GM23338 (cell line): Measurements from ENCODE around the gene MAFF. TPM values are rescaled to one million over a fixed set of nuclear protein-coding genes. Genes with fewer than 3 reads are reported as not detected.

Source experiments
- ATAC-seq: fragments of 200-7000 bp; cut with Tn5 transposase; 3 replicates; pipeline ENCODE4 v1.9.1; 2020
- DNase-seq: peaks from one replicate; pipeline ENCODE4 v3.0.0-alpha.2; 2015; ENCODE audit warnings: low spot score
- H2AFZ ChIP-seq: fragments of 200-600 bp; sonication (generic); 2 replicates; pipeline ENCODE4 v1.8.0; 2016; ENCODE audit warnings: antibody characterized with exemption, mild to moderate bottlenecking, moderate library complexity
- H3F3A ChIP-seq: fragments of 200-600 bp; sonication (generic); replicated peaks from 2 replicates; pipeline ENCODE4 v1.8.0; 2017; ENCODE audit warnings: antibody characterized with exemption, mixed run types, low read depth
- H3K27ac ChIP-seq: fragments of 200-600 bp; sonication (generic); 2 replicates; pipeline ENCODE4 v1.6.1; 2016; ENCODE audit warnings: low read depth
- H3K27me3 ChIP-seq: fragments of 200-600 bp; sonication (generic); 2 replicates; pipeline ENCODE4 v1.8.0; 2016; ENCODE audit warnings: mild to moderate bottlenecking, mixed run types, moderate library complexity; ENCODE audit not compliant: insufficient read depth
- H3K36me3 ChIP-seq: fragments of 200-600 bp; sonication (generic); 2 replicates; pipeline ENCODE4 v1.8.0; 2016; ENCODE audit warnings: mild to moderate bottlenecking; ENCODE audit not compliant: insufficient read depth
- H3K4me1 ChIP-seq: fragments of 200-600 bp; sonication (generic); 2 replicates; pipeline ENCODE4 v1.8.0; 2016; ENCODE audit warnings: mild to moderate bottlenecking, moderate library complexity; ENCODE audit not compliant: insufficient read depth
- H3K4me2 ChIP-seq: fragments of 200-600 bp; sonication (generic); 2 replicates; pipeline ENCODE4 v1.7.1; 2017; ENCODE audit warnings: mixed run types
- H3K4me3 ChIP-seq: fragments of 200-600 bp; sonication (generic); 2 replicates; pipeline ENCODE4 v1.6.1; 2016; ENCODE audit warnings: mixed run types
- H3K79me2 ChIP-seq: fragments of 200-600 bp; sonication (generic); replicated peaks from 2 replicates; pipeline ENCODE4 v1.8.0; 2017; ENCODE audit warnings: mild to moderate bottlenecking; ENCODE audit not compliant: insufficient read depth
- H3K9me2 ChIP-seq: fragments of 200-600 bp; sonication (generic); 2 replicates; pipeline ENCODE4 v1.8.0; 2017; ENCODE audit not compliant: insufficient read depth
- H4K20me1 ChIP-seq: fragments of 200-600 bp; sonication (generic); replicated peaks from 2 replicates; pipeline ENCODE4 v1.8.0; 2017; ENCODE audit warnings: mild to moderate bottlenecking; ENCODE audit not compliant: insufficient read depth
- H3K27ac Mint-ChIP-seq: 2 replicates; pipeline ENCODE4 v1.8.0; 2020; ENCODE audit warnings: inconsistent platforms, mild to moderate bottlenecking, moderate library complexity, mixed read lengths
- H3K27me3 Mint-ChIP-seq: 3 replicates; pipeline ENCODE4 v1.8.0; 2022; ENCODE audit warnings: low read depth, mild to moderate bottlenecking, moderate library complexity, mixed read lengths, inconsistent platforms; ENCODE audit not compliant: insufficient read depth, poor library complexity
- H3K36me3 Mint-ChIP-seq: 3 replicates; pipeline ENCODE4 v1.8.0; 2021; ENCODE audit warnings: low read depth, mild to moderate bottlenecking, inconsistent platforms, moderate library complexity, mixed read lengths
- H3K4me1 Mint-ChIP-seq: 3 replicates; pipeline ENCODE4 v1.8.0; 2020; ENCODE audit warnings: mild to moderate bottlenecking, inconsistent platforms, mixed read lengths
- H3K4me3 Mint-ChIP-seq: 3 replicates; pipeline ENCODE4 v1.8.0; 2021; ENCODE audit warnings: moderate library complexity, mild to moderate bottlenecking, inconsistent platforms, mixed read lengths
- H3K9me3 Mint-ChIP-seq: 3 replicates; pipeline ENCODE4 v1.8.0; 2020; ENCODE audit warnings: moderate library complexity, mild to moderate bottlenecking, inconsistent platforms, mixed read lengths
- CREB1 ChIP-seq: fragments of 250-450 bp; sonication (Bioruptor Pico); IDR thresholded peaks from 2 replicates; pipeline ENCODE4 v1.5.0; 2020; ENCODE audit warnings: low read depth, mild to moderate bottlenecking, moderate library complexity
- ETS1 ChIP-seq: IDR thresholded peaks from 2 replicates; pipeline ENCODE4 v1.6.1; 2016; ENCODE audit warnings: antibody characterized with exemption
- JUNB ChIP-seq: IDR thresholded peaks from one replicate; pipeline ENCODE4 v1.6.1; 2016; ENCODE audit warnings: antibody characterized with exemption; ENCODE audit not compliant: unreplicated experiment
- STAT1 ChIP-seq: IDR thresholded peaks from one replicate; pipeline ENCODE4 v1.6.1; 2016; ENCODE audit warnings: antibody characterized with exemption; ENCODE audit not compliant: unreplicated experiment
- ZNF114 ChIP-seq: fragments of 250-450 bp; sonication (Bioruptor Pico); IDR thresholded peaks from 2 replicates; pipeline ENCODE4 v1.5.0; 2020; ENCODE audit warnings: mild to moderate bottlenecking, moderate library complexity
- polyA plus RNA-seq: library from polyadenylated mRNA; unstranded; fragments of >200 nt; fragmentation: Nextera tagmentation; extraction: Ambion mirVana; gene quantifications from 2 replicates; pipeline ENCODE4 v1.2.1, GENCODE V29; 2016
- total RNA-seq: library from RNA; depleted of rRNA; stranded (reverse); fragments of >200 nt; shearing (Covaris generic); gene quantifications from 2 replicates; pipeline ENCODE4 v1.2.3, GENCODE V29; 2014
- TF ChIP-seq, protein P1 (sequence below), 2 experiments: fragments of 200-600 bp in 1 of 2; sonication (generic) in 1 of 2; conservative IDR thresholded peaks; 2 replicates each; pipeline versions ENCODE4 v1.5.1 to v1.6.1; 2016 to 2017; ENCODE audit warnings: antibody characterized with exemption in 2 of 2, low read depth in 2 of 2, mild to moderate bottlenecking in 2 of 2, moderate library complexity in 1 of 2
- TF ChIP-seq, protein P2 (sequence below): fragments of 250-450 bp; sonication (Bioruptor Pico); IDR thresholded peaks from 2 replicates; pipeline ENCODE4 v1.5.0; 2020; ENCODE audit warnings: mild to moderate bottlenecking, moderate library complexity

MAFF gene
- total and polyA plus RNA-seq, 2 experiments from 2014 or later, result 2.2 to 8.9 TPM

DNA sequence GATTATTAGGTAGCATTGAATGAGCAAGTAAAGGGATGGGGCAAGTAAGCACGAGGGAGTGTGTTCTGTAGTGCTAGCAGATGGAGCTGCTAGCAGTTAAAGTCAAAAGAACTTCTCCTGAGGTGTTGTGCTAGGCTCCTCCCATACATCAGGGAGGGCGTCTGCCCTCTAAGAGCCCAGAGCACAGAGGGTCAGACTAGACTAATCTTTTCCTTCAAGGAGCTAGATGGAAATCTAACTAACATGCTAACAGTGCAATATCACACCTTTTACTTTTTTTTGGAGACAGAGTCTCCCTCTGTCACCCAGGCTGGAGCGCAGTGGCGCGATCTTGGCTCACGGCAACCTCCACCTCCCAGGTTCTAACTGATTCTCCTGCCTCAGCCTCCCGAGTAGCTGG is 17.0 kb upstream of the MAFF start (continued):
- TF ChIP-seq, protein P1, sequence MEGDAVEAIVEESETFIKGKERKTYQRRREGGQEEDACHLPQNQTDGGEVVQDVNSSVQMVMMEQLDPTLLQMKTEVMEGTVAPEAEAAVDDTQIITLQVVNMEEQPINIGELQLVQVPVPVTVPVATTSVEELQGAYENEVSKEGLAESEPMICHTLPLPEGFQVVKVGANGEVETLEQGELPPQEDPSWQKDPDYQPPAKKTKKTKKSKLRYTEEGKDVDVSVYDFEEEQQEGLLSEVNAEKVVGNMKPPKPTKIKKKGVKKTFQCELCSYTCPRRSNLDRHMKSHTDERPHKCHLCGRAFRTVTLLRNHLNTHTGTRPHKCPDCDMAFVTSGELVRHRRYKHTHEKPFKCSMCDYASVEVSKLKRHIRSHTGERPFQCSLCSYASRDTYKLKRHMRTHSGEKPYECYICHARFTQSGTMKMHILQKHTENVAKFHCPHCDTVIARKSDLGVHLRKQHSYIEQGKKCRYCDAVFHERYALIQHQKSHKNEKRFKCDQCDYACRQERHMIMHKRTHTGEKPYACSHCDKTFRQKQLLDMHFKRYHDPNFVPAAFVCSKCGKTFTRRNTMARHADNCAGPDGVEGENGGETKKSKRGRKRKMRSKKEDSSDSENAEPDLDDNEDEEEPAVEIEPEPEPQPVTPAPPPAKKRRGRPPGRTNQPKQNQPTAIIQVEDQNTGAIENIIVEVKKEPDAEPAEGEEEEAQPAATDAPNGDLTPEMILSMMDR (conservative IDR thresholded peaks at IDR 0.05; ENCODE audit: low read depth in 2 of 2), result no peak
- TF ChIP-seq, protein P2, sequence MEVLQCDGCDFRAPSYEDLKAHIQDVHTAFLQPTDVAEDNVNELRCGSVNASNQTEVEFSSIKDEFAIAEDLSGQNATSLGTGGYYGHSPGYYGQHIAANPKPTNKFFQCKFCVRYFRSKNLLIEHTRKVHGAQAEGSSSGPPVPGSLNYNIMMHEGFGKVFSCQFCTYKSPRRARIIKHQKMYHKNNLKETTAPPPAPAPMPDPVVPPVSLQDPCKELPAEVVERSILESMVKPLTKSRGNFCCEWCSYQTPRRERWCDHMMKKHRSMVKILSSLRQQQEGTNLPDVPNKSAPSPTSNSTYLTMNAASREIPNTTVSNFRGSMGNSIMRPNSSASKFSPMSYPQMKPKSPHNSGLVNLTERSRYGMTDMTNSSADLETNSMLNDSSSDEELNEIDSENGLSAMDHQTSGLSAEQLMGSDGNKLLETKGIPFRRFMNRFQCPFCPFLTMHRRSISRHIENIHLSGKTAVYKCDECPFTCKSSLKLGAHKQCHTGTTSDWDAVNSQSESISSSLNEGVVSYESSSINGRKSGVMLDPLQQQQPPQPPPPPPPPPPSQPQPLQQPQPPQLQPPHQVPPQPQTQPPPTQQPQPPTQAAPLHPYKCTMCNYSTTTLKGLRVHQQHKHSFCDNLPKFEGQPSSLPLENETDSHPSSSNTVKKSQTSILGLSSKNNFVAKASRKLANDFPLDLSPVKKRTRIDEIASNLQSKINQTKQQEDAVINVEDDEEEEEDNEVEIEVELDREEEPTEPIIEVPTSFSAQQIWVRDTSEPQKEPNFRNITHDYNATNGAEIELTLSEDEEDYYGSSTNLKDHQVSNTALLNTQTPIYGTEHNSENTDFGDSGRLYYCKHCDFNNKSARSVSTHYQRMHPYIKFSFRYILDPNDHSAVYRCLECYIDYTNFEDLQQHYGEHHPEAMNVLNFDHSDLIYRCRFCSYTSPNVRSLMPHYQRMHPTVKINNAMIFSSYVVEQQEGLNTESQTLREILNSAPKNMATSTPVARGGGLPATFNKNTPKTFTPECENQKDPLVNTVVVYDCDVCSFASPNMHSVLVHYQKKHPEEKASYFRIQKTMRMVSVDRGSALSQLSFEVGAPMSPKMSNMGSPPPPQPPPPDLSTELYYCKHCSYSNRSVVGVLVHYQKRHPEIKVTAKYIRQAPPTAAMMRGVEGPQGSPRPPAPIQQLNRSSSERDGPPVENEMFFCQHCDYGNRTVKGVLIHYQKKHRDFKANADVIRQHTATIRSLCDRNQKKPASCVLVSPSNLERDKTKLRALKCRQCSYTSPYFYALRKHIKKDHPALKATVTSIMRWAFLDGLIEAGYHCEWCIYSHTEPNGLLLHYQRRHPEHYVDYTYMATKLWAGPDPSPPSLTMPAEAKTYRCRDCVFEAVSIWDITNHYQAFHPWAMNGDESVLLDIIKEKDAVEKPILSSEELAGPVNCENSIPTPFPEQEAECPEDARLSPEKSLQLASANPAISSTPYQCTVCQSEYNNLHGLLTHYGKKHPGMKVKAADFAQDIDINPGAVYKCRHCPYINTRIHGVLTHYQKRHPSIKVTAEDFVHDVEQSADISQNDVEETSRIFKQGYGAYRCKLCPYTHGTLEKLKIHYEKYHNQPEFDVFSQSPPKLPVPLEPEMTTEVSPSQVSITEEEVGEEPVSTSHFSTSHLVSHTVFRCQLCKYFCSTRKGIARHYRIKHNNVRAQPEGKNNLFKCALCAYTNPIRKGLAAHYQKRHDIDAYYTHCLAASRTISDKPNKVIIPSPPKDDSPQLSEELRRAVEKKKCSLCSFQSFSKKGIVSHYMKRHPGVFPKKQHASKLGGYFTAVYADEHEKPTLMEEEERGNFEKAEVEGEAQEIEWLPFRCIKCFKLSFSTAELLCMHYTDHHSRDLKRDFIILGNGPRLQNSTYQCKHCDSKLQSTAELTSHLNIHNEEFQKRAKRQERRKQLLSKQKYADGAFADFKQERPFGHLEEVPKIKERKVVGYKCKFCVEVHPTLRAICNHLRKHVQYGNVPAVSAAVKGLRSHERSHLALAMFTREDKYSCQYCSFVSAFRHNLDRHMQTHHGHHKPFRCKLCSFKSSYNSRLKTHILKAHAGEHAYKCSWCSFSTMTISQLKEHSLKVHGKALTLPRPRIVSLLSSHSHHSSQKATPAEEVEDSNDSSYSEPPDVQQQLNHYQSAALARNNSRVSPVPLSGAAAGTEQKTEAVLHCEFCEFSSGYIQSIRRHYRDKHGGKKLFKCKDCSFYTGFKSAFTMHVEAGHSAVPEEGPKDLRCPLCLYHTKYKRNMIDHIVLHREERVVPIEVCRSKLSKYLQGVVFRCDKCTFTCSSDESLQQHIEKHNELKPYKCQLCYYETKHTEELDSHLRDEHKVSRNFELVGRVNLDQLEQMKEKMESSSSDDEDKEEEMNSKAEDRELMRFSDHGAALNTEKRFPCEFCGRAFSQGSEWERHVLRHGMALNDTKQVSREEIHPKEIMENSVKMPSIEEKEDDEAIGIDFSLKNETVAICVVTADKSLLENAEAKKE (CRISPR knock-in tag), result no peak

- Histone ChIP-seq H2AFZ (no peak overlapping the region), H3K27me3 (no peaks in the 10 kb centered on the region), H3K36me3 (no peaks in the 10 kb centered on the region), H3K79me2 (no peaks in the 10 kb centered on the region), H3K4me3 (no peak overlapping the region), H3K9me2 (no peaks in the 10 kb centered on the region), H4K20me1 (no peaks in the 10 kb centered on the region), H3K27ac (no peak overlapping the region), H3F3A (0 out of 2 replicates have a peak, but pooled peaks cover 2% of the 10 kb centered on the region), H3K4me2 (no peak overlapping the region), H3K4me1 (no peaks in the 10 kb centered on the region)
- Mint-ChIP-seq H3K27me3 (peaks cover 14% of the 10 kb centered on the region), H3K9me3 (peaks cover 4% of the 10 kb centered on the region), H3K27ac (no peak overlapping the region), H3K4me3 (no peak overlapping the region), H3K4me1 (peaks cover 7% of the 10 kb centered on the region), H3K36me3 (no peaks in the 10 kb centered on the region; the same call in 2 of the 3 replicates)
- DNase-seq, result no peak
- ATAC-seq, result no peak
- TF ChIP-seq JUNB (no peak), ZNF114 (CRISPR knock-in tag) (no peak), STAT1 (no peak), CREB1 (CRISPR knock-in tag) (no peak), ETS1 (no peak)
- TF ChIP-seq, protein P2 (CRISPR knock-in tag), result no peak
These were observed 15.4 kb upstream of the MAFF start for GRCh38 chr22:38186429-38186828.
